ENCODE results near the gene BTRC. TPM values are rescaled to one million over a fixed set of nuclear protein-coding genes. Genes with fewer than 3 reads are reported as not detected.
A peak's percentile ranks its signal among the peaks of the same experiment; 100 is the strongest.

The BTRC gene
- total and polyA plus RNA-seq, 12 donors = 9.5 to 49.9 (median 34.2) TPM

DNA sequence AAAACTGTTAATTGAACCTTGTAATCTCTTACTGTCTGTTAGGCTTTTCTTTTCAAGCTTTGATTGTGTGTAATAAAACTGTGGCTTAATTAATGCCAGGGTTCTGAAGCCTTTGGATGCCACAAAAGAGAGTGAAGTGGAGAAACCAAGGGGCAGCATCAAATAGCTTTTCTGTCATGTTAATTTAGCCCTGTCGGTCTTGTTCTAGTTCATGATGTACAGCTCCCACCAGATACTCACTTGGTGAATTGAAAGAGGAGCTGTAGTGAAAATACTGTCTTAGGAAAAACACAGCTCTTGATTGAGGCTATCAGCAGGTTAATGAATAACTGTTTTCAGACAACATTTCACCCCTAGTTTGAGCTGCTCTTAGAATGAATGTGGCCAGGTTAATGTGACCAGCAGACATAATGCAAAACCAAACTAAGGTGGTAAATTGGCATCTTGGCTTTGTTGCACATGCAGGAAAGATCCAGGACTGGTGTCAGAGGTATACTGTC, 139.9 kb downstream of the BTRC start:
- ATAC-seq = no peak
- TF ChIP-seq, protein P1, sequence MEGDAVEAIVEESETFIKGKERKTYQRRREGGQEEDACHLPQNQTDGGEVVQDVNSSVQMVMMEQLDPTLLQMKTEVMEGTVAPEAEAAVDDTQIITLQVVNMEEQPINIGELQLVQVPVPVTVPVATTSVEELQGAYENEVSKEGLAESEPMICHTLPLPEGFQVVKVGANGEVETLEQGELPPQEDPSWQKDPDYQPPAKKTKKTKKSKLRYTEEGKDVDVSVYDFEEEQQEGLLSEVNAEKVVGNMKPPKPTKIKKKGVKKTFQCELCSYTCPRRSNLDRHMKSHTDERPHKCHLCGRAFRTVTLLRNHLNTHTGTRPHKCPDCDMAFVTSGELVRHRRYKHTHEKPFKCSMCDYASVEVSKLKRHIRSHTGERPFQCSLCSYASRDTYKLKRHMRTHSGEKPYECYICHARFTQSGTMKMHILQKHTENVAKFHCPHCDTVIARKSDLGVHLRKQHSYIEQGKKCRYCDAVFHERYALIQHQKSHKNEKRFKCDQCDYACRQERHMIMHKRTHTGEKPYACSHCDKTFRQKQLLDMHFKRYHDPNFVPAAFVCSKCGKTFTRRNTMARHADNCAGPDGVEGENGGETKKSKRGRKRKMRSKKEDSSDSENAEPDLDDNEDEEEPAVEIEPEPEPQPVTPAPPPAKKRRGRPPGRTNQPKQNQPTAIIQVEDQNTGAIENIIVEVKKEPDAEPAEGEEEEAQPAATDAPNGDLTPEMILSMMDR (IDR thresholded peaks at IDR 0.05) = no peak

DNA sequence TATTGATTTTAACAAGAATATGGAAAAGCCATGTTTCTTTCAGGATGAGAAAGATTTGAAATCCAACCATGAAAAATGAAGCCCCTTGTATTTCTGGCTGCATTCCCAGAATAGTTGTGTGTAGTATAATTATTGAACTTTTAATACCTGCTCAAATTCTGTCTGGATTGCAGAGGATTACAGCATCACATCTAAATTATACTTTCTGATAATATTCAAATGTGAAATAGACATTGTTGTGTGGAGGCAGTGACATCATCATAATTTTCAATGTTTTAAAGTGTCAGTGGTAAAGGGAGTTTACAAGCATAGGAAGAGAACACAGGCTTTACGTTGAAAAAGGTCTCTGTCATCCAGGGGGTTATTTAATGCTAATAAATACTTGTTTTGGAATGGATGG, 140.7 kb downstream of the BTRC start:
- Histone ChIP-seq H3K36me3 (no peaks in the 10 kb centered on the region), H3K4me3 (no peak overlapping the region), H3K27me3 (no peaks in the 10 kb centered on the region), H3K4me1 (peaks cover 0 to 9% (median 0%) of the 10 kb centered on the region in 9 donors), H3K9me3 (no peaks in the 10 kb centered on the region), H3K27ac (no peak overlapping the region)
- WGBS, 2 donors = 98 to 100% methylated on average over 1 of the region's 1 CpG
- intact Hi-C loops (cut with DNase I) = no loop called here
- no peak for DNase-seq
- ATAC-seq = no peak
- TF ChIP-seq, protein P1 (IDR thresholded peaks at IDR 0.05) = no peak

More for the DNA sequence above, 139.9 kb downstream of the BTRC start:
- WGBS, 2 donors = 63 to 77% methylated on average over 1 of the region's 1 CpG
- Histone ChIP-seq H3K4me3 (no peak overlapping the region), H3K36me3 (no peaks in the 10 kb centered on the region), H3K4me1 (peaks cover 0 to 17% (median 0%) of the 10 kb centered on the region in 9 donors), H3K27ac (no peak overlapping the region), H3K9me3 (no peaks in the 10 kb centered on the region), H3K27me3 (no peaks in the 10 kb centered on the region)
- intact Hi-C loops (cut with DNase I) = no loop called here
- no peak for DNase-seq

DNA sequence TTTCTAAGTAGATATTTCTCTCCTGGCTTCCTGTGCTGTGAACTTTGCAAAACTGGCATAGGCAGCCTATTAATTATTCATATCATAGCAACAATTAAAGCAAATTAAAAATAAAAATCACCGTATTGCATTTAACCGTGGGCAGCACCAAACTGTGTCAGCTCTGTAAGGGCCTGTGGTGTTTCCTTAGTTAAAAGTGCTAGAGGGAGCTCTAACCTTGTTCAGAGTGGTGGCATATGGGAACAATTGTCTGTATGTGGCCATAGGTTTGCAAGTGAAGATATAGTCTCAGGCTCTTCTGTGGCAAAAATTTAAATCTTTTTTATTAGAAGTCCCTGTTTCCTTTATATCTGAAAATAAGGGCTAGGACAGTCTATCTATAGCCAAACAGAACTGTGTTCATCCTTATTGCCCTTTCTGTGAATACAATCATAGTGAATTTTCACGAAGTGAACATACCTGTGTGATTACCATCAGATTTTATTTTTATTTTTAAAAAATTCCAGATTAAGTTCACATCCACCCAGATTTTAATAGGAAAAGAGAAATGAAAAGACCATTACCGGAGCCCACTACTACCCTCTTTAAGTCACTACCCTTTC, 141.5 kb downstream of the BTRC start:
- H3K27me3 ChIP-seq = no peaks in the 10 kb centered on the region
- H3K27ac ChIP-seq = no peak overlapping the region
- intact Hi-C loops (cut with DNase I) = no loop called here
- ATAC-seq = no peak
- 57 to 63% methylated on average over 4 of the region's 4 CpGs for WGBS, 2 donors
- peaks cover 0 to 3% (median 0%) of the 10 kb centered on the region in 9 donors for H3K4me1 ChIP-seq
- H3K9me3 ChIP-seq = no peaks in the 10 kb centered on the region
- DNase-seq = no peak
- TF ChIP-seq, protein P1 (IDR thresholded peaks at IDR 0.05) = peak in 5 of 9 donors; percentile 6 to 43 (median 33)
- no peak overlapping the region for H3K4me3 ChIP-seq
- no peaks in the 10 kb centered on the region for H3K36me3 ChIP-seq

DNA sequence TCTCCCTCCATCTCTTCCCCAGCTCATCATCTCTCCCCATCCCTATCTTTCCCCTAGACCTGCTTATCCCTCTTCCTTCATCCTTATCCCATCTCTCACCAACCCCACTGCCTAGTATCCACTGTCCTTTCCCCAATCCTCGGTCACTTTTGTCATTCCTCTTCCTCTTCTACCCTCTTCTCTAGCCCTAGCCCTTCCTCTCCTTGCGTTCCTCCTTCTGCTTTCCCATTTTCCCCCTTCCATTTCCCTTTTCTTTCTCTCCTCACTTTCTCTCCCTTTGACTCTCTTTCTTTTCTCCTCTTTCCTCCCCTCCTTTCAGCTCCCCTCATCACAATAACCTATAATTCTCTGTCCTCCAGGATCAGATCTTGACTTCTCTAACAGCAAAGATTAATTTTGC, 150.5 kb downstream of the BTRC start:
- Histone ChIP-seq H3K4me3 (no peak overlapping the region), H3K27me3 (no peaks in the 10 kb centered on the region), H3K36me3 (no peaks in the 10 kb centered on the region), H3K9me3 (no peaks in the 10 kb centered on the region), H3K27ac (no peak overlapping the region), H3K4me1 (no peaks in the 10 kb centered on the region)
- TF ChIP-seq, protein P1 (IDR thresholded peaks at IDR 0.05) = no peak
- WGBS, 2 donors = 83 to 94% methylated on average over 1 to 2 of the region's 2 CpGs
- intact Hi-C loops (cut with DNase I) = no loop called here
- ATAC-seq (no peak), DNase-seq (no peak)
